ENCODE results near the gene YAE1.

DNA sequence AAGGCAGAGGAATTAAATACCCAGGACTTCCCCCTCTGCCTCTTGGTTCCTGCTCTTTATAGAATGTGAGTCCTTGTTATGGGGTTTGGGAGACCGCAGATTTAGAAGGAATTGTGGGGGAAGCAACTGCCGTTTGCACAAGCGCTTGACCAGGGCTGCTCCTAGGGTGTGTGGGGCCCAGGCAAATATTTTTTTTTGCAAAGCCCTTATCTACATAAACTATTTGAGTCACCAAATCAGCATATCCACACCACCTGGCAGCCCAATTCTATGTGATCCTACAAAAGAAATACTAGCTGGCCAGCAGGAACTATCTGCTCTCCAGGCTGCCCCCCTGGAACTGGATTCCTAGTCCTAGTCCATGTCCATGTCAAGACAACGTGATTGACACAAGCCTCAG, 33.4 kb upstream of the YAE1 start:
- TF ChIP-seq, protein P1, sequence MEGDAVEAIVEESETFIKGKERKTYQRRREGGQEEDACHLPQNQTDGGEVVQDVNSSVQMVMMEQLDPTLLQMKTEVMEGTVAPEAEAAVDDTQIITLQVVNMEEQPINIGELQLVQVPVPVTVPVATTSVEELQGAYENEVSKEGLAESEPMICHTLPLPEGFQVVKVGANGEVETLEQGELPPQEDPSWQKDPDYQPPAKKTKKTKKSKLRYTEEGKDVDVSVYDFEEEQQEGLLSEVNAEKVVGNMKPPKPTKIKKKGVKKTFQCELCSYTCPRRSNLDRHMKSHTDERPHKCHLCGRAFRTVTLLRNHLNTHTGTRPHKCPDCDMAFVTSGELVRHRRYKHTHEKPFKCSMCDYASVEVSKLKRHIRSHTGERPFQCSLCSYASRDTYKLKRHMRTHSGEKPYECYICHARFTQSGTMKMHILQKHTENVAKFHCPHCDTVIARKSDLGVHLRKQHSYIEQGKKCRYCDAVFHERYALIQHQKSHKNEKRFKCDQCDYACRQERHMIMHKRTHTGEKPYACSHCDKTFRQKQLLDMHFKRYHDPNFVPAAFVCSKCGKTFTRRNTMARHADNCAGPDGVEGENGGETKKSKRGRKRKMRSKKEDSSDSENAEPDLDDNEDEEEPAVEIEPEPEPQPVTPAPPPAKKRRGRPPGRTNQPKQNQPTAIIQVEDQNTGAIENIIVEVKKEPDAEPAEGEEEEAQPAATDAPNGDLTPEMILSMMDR (IDR thresholded peaks at IDR 0.05) = no peak
- no peak for TF ChIP-seq POLR2A (IDR thresholded peaks at IDR 0.05)
- TF ChIP-seq POLR2AphosphoS5 (IDR thresholded peaks at IDR 0.05) = no peak
- TF ChIP-seq EP300 (IDR thresholded peaks at IDR 0.05; ENCODE audit: low read depth) = no peak

Measured in transverse colon (tissue), 4 donors.